MCF 10A (cell line): ENCODE data around the gene AGRP. TPM values are rescaled to one million over a fixed set of nuclear protein-coding genes. Genes with fewer than 3 reads are reported as not detected.

Experiments
- BruUV-seq: library from RNA; stranded (reverse); fragments of 400-500 nt; replicated peaks from 2 replicates; lab custom pipeline; 2021; lab: Mats Ljungman, UMichigan
- CTCF ChIA-PET: fragments of 300-600 bp; sonication (Branson Sonifier 250); formaldehyde crosslinking; extraction: SDS; loops from one replicate; lab custom pipeline; 2021; ENCODE audit warnings: antibody characterized with exemption, inconsistent platforms; lab: Yijun Ruan, JAX
- POLR2A ChIA-PET: fragments of 300-600, 350-650 bp; sonication (Branson Sonifier 250); formaldehyde crosslinking; extraction: SDS; loops from one replicate; lab custom pipeline; 2020; ENCODE audit warnings: antibody characterized with exemption, inconsistent platforms; lab: Yijun Ruan, JAX
- DNase-seq: peaks from one replicate; pipeline ENCODE4 v3.0.0-alpha.2; 2018; ENCODE audit not compliant: unreplicated experiment
- H3K27ac Mint-ChIP-seq: one replicate; pipeline ENCODE4 v1.8.0; 2022; ENCODE audit warnings: mild to moderate bottlenecking, low read depth, mixed read lengths; ENCODE audit not compliant: unreplicated experiment
- H3K27me3 Mint-ChIP-seq: one replicate; pipeline ENCODE4 v1.8.0; 2022; ENCODE audit warnings: mixed read lengths; ENCODE audit not compliant: insufficient read depth, unreplicated experiment
- H3K36me3 Mint-ChIP-seq: one replicate; pipeline ENCODE4 v1.8.0; 2022; ENCODE audit warnings: mild to moderate bottlenecking, moderate library complexity, mixed read lengths; ENCODE audit not compliant: insufficient read depth, unreplicated experiment
- H3K4me1 Mint-ChIP-seq: one replicate; pipeline ENCODE4 v1.8.0; 2022; ENCODE audit warnings: mixed read lengths; ENCODE audit not compliant: insufficient read depth, unreplicated experiment
- H3K4me3 Mint-ChIP-seq: one replicate; pipeline ENCODE4 v1.8.0; 2022; ENCODE audit warnings: mild to moderate bottlenecking, moderate library complexity, mixed read lengths; ENCODE audit not compliant: unreplicated experiment
- H3K9me3 Mint-ChIP-seq: one replicate; pipeline ENCODE4 v1.8.0; 2022; ENCODE audit warnings: mixed read lengths; ENCODE audit not compliant: unreplicated experiment
- intact Hi-C: fragments of 100-400 bp; cut with micrococcal nuclease; formaldehyde crosslinking; loops from 2 replicates; pipeline ENCODE4 v1.14.1; 2022
- total RNA-seq: library from RNA; stranded (reverse); gene quantifications from 2 replicates; pipeline ENCODE4 v1.2.3, GENCODE V29; 2022
- TF ChIP-seq, protein P1 (sequence below): fragments of 200-600 bp; IDR thresholded peaks from one replicate; pipeline ENCODE4 v1.8.0; 2022; ENCODE audit warnings: antibody characterized with exemption, mild to moderate bottlenecking; ENCODE audit not compliant: unreplicated experiment

AGRP gene
- total RNA-seq, 1 experiment from 2014 or later = not detected

DNA sequence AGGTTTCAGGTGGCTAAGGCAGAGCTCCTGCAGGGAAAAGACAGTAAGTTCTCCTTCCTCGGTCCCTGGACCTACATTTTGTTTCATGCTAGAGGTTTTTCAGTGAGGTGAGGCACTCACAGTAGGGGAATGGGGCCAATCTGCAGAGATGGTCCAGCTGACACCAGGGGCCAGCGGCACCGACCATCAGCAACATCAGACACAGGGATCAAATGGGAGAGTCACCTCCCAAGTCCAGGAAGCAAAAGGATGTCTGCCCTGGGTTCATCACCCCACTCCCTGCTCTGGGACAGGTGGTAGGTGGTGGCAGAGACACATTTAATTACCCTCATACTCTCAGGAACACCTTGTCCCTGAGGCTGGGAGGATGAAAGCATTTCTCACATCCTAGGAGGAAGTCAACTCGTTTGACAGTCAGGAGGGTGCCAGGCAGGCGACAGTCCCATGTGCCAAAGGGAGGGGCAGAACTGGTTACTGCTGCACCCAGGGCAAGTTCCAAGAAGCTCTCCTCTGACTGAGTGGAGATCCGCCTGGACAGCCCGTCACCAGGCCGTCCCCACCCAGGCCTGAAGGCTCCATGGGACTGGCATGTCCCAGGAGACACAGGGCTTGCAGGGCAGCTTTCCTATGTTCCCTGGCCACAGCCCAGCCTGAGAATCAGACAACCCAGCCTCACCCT is 21.6 kb downstream of the AGRP start:
- no peaks in the 10 kb centered on the region for H3K9me3 Mint-ChIP-seq
- peaks cover 30% of the 10 kb centered on the region for H3K4me1 Mint-ChIP-seq
- TF ChIP-seq, protein P1, sequence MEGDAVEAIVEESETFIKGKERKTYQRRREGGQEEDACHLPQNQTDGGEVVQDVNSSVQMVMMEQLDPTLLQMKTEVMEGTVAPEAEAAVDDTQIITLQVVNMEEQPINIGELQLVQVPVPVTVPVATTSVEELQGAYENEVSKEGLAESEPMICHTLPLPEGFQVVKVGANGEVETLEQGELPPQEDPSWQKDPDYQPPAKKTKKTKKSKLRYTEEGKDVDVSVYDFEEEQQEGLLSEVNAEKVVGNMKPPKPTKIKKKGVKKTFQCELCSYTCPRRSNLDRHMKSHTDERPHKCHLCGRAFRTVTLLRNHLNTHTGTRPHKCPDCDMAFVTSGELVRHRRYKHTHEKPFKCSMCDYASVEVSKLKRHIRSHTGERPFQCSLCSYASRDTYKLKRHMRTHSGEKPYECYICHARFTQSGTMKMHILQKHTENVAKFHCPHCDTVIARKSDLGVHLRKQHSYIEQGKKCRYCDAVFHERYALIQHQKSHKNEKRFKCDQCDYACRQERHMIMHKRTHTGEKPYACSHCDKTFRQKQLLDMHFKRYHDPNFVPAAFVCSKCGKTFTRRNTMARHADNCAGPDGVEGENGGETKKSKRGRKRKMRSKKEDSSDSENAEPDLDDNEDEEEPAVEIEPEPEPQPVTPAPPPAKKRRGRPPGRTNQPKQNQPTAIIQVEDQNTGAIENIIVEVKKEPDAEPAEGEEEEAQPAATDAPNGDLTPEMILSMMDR = no peak
- ChIA-PET CTCF (interaction anchor here (0.7 to 3.3 kb wide), 6 partner anchors 10 to 201 kb away, joined by 3 to 15 read pairs (median 6); no protein-coding TSS in a partner anchor), POLR2A (interaction anchor here (0.6 to 1.2 kb wide), 6 partner anchors 18 to 216 kb away, joined by 3 to 4 read pairs (median 3); no protein-coding TSS in a partner anchor)
- no TSS peak for BruUV-seq
- intact Hi-C loops = no loop called here
- H3K27me3 Mint-ChIP-seq = no peaks in the 10 kb centered on the region
- H3K27ac Mint-ChIP-seq = peak overlapping the region; percentile 39
- H3K36me3 Mint-ChIP-seq = peaks cover 24% of the 10 kb centered on the region
- DNase-seq = no peak
- no peak overlapping the region for H3K4me3 Mint-ChIP-seq

DNA sequence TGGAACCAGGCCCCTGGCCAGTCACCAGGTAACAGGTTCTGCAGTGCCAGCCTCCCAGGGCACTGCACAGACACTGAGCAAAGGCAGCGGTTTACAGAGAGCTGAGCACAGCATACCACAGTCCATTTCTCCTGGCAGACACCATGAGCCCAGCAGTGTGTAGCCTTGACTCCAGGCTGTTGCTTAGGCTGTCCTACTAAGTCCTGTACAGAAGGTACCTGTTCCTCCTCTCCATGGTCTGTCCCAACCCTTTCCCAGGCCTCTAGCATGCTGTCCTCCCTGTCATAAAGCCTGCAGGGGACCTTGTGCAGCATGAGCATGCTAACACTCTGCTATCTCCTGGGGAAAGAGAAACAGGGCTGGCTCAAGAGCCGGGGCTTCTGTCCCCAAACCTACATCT is 22.4 kb downstream of the AGRP start:
- peaks cover 30% of the 10 kb centered on the region for H3K4me1 Mint-ChIP-seq
- intact Hi-C loops = no loop called here
- H3K4me3 Mint-ChIP-seq = no peak overlapping the region
- TF ChIP-seq, protein P1 = no peak
- POLR2A ChIA-PET = interaction anchor here (0.7 to 1.0 kb wide), 2 partner anchors 33 to 53 kb away, joined by 3 read pairs; no protein-coding TSS in a partner anchor
- no peak for DNase-seq
- H3K9me3 Mint-ChIP-seq = no peaks in the 10 kb centered on the region
- H3K36me3 Mint-ChIP-seq = peaks cover 26% of the 10 kb centered on the region
- BruUV-seq = no TSS peak
- H3K27ac Mint-ChIP-seq = no peak overlapping the region
- CTCF ChIA-PET = interaction anchor here (1.2 to 3.3 kb wide), 2 partner anchors 9 to 33 kb away, joined by 4 to 15 read pairs; no protein-coding TSS in a partner anchor
- no peaks in the 10 kb centered on the region for H3K27me3 Mint-ChIP-seq

DNA sequence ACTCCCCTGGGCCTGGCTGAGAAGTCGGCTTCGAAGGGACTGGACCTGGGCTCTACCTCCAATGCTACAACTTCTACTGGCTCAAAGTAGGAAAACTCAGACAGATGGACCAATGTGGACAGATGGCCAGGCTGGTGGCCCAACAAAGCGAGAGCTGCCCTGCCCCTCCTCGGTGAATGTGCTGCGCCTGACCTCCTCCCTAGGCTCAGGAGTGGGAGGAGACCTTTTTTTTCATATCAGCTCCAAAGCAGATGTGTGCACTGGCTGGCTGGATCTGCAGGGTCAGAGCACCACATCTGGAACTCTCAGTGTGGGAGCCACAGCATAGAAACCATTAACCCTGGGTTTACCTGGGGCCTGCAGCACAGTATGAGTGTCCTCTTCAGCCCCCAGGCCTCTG is 23.2 kb downstream of the AGRP start:
- POLR2A ChIA-PET = no interaction called here
- TF ChIP-seq, protein P1 = no peak
- CTCF ChIA-PET = no interaction called here
- H3K27me3 Mint-ChIP-seq = no peaks in the 10 kb centered on the region
- H3K9me3 Mint-ChIP-seq = no peaks in the 10 kb centered on the region
- intact Hi-C loops = no loop called here
- BruUV-seq = no TSS peak
- no peak for DNase-seq
- H3K4me3 Mint-ChIP-seq = no peak overlapping the region
- no peak overlapping the region for H3K27ac Mint-ChIP-seq
- H3K36me3 Mint-ChIP-seq = peaks cover 25% of the 10 kb centered on the region
- H3K4me1 Mint-ChIP-seq = peaks cover 22% of the 10 kb centered on the region

DNA sequence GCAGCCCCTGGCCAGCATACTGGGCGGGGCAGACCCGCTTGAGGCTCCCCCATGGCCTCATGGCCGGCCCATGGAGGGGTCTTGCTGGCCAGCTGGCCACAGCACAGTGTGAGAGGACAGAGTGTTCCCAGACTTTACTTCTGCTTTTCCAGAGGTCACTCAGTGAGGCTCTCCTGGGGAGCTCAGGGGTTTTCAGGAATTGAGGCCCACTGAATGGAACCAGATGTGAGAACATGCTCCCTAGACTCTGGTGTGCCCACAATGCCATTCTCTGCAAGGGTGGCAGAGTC is 23.5 kb downstream of the AGRP start:
- H3K27me3 Mint-ChIP-seq = no peaks in the 10 kb centered on the region
- peaks cover 25% of the 10 kb centered on the region for H3K36me3 Mint-ChIP-seq
- intact Hi-C loops = no loop called here
- ChIA-PET CTCF (no interaction called here), POLR2A (no interaction called here)
- no peak overlapping the region for H3K27ac Mint-ChIP-seq
- TF ChIP-seq, protein P1 = no peak
- H3K4me1 Mint-ChIP-seq = peaks cover 22% of the 10 kb centered on the region
- no peak for DNase-seq
- no TSS peak for BruUV-seq
- H3K4me3 Mint-ChIP-seq = no peak overlapping the region
- H3K9me3 Mint-ChIP-seq = no peaks in the 10 kb centered on the region
